H1 (cell line): ENCODE results near the gene PDE8A. TPM values are rescaled to one million over a fixed set of nuclear protein-coding genes. Genes with fewer than 3 reads are reported as not detected.

Experiments
- CTCF ChIA-PET: fragments of 300-600 bp; sonication (Branson Sonifier 250); formaldehyde crosslinking; loops from one replicate; lab custom pipeline; 2021; ENCODE audit not compliant: partially characterized antibody; lab: Charles Lee
- POLR2A ChIA-PET: fragments of 300-600 bp; sonication (Branson Sonifier 250); formaldehyde crosslinking; loops from one replicate; lab custom pipeline; 2021; ENCODE audit warnings: inconsistent platforms; ENCODE audit not compliant: partially characterized antibody; lab: Charles Lee
- DNase-seq, 2 experiments: peaks; one replicate each; pipeline versions ENCODE4 v3.0.0 to v3.0.0-alpha.2; 2010 to 2022; ENCODE audit warnings: low spot score in 2 of 2, low read depth in 1 of 2, mixed read lengths in 1 of 2
- FAIRE-seq: peaks from 2 replicates; lab custom pipeline; 2011; peaks lifted over from hg19 to GRCh38; lab: Jason Lieb, UNC
- H2AFZ ChIP-seq: 2 replicates; pipeline ENCODE4 v1.8.1; 2012; ENCODE audit warnings: low read length, inconsistent platforms
- H2AK5ac ChIP-seq: 2 replicates; pipeline ENCODE4 v1.6.1; 2013; ENCODE audit warnings: low read depth, low read length
- H2BK120ac ChIP-seq: replicated peaks from 2 replicates; pipeline ENCODE3; 2013; ENCODE audit warnings: low read depth, low read length, inconsistent platforms
- H2BK12ac ChIP-seq: 2 replicates; pipeline ENCODE4 v1.6.1; 2013; ENCODE audit warnings: low read depth, low read length
- H2BK15ac ChIP-seq: 2 replicates; pipeline ENCODE4 v1.6.1; 2013; ENCODE audit warnings: low read length
- H2BK20ac ChIP-seq: 2 replicates; pipeline ENCODE4 v1.6.1; 2013; ENCODE audit warnings: low read length
- H2BK5ac ChIP-seq: 2 replicates; pipeline ENCODE4 v1.6.1; 2013; ENCODE audit warnings: low read depth, low read length
- H3K14ac ChIP-seq: 2 replicates; pipeline ENCODE4 v1.6.1; 2013; ENCODE audit warnings: inconsistent platforms; ENCODE audit not compliant: insufficient read length
- H3K18ac ChIP-seq: 2 replicates; pipeline ENCODE4 v1.6.1; 2013; ENCODE audit warnings: low read length; ENCODE audit errors: extremely low read depth
- H3K23ac ChIP-seq: 2 replicates; pipeline ENCODE4 v1.6.1; 2013; ENCODE audit warnings: inconsistent platforms; ENCODE audit not compliant: insufficient read length
- H3K23me2 ChIP-seq: 2 replicates; pipeline ENCODE4 v1.6.1; 2013; ENCODE audit warnings: low read depth, low read length
- H3K27ac ChIP-seq: 2 replicates; pipeline ENCODE4 v1.6.1; 2011; ENCODE audit warnings: low read depth, low read length, inconsistent platforms
- H3K27me3 ChIP-seq, 4 experiments: replicated peaks in 1 of 4; 1 replicate in 1 of 4; 2 replicates in 3 of 4; pipeline versions ENCODE4 v1.6.1 to v1.8.1; 2011 to 2013; ENCODE audit warnings: low read length in 3 of 4, mild to moderate bottlenecking in 3 of 4, inconsistent platforms in 2 of 4, mixed read lengths in 2 of 4, moderate library complexity in 1 of 4; ENCODE audit not compliant: control insufficient read depth in 3 of 4, insufficient read depth in 3 of 4; ENCODE audit errors: extremely low read depth in 1 of 4
- H3K36me3 ChIP-seq, 4 experiments: 2 replicates each; pipeline versions ENCODE4 v1.6.1 to v1.8.1; 2011 to 2013; ENCODE audit warnings: mild to moderate bottlenecking in 4 of 4, low read length in 3 of 4, moderate library complexity in 2 of 4, control low read depth in 1 of 4, inconsistent platforms in 1 of 4; ENCODE audit not compliant: insufficient read depth in 4 of 4, control insufficient read depth in 2 of 4
- H3K4ac ChIP-seq: replicated peaks from 2 replicates; pipeline ENCODE3; 2013; ENCODE audit warnings: low read length, low read depth, mixed read lengths, inconsistent platforms; ENCODE audit not compliant: insufficient read length
- H3K4me1 ChIP-seq, 4 experiments: replicated peaks in 1 of 4; 1 replicate in 1 of 4; 2 replicates in 3 of 4; pipeline versions ENCODE4 v1.6.1 to v1.8.1; 2011 to 2013; ENCODE audit warnings: low read length in 3 of 4, inconsistent platforms in 2 of 4, mixed read lengths in 1 of 4; ENCODE audit not compliant: insufficient read depth in 4 of 4, control insufficient read depth in 3 of 4
- H3K4me2 ChIP-seq, 2 experiments: 2 replicates each; pipeline versions ENCODE4 v1.6.1 to v1.8.1; 2011 to 2013; ENCODE audit warnings: low read depth in 2 of 2, low read length in 2 of 2, control low read depth in 1 of 2, inconsistent platforms in 1 of 2, mild to moderate bottlenecking in 1 of 2; ENCODE audit not compliant: insufficient read depth in 1 of 2
- H3K4me3 ChIP-seq, 4 experiments: fragments of 200-600, 300-600 bp in 1 of 4; sonication (generic), shearing (Covaris generic), sonication (Bioruptor Twin) in 1 of 4; 2 replicates each; pipeline versions ENCODE4 v1.5.1 to v1.8.1; 2011 to 2016; ENCODE audit warnings: low read length in 4 of 4, low read depth in 3 of 4, control low read depth in 2 of 4, inconsistent platforms in 2 of 4, mild to moderate bottlenecking in 2 of 4, mixed read lengths in 1 of 4, moderate library complexity in 1 of 4; ENCODE audit not compliant: insufficient read depth in 2 of 4; ENCODE audit errors: extremely low read depth in 1 of 4
- H3K56ac ChIP-seq: replicated peaks from 2 replicates; pipeline ENCODE3; 2013; ENCODE audit warnings: low read depth, mild to moderate bottlenecking, mixed read lengths, low read length, inconsistent platforms; ENCODE audit not compliant: insufficient read length
- H3K79me1 ChIP-seq: 2 replicates; pipeline ENCODE4 v1.6.1; 2013; ENCODE audit warnings: low read depth, low read length, control low read depth
- H3K79me2 ChIP-seq, 2 experiments: 2 replicates each; pipeline versions ENCODE4 v1.6.1 to v1.8.1; 2012 to 2013; ENCODE audit warnings: low read length in 2 of 2, mild to moderate bottlenecking in 2 of 2, inconsistent platforms in 1 of 2; ENCODE audit not compliant: insufficient read depth in 2 of 2, control insufficient read depth in 1 of 2
- H3K9ac ChIP-seq, 4 experiments: replicated peaks in 1 of 4; 1 replicate in 1 of 4; 2 replicates in 3 of 4; pipeline versions ENCODE4 v1.6.1 to v1.8.1; 2011 to 2013; ENCODE audit warnings: low read depth in 3 of 4, low read length in 3 of 4, control low read depth in 2 of 4, mild to moderate bottlenecking in 2 of 4, moderate library complexity in 2 of 4, inconsistent platforms in 1 of 4; ENCODE audit errors: extremely low read depth in 1 of 4
- H3K9me3 ChIP-seq, 2 experiments: 2 replicates each; pipeline versions ENCODE4 v1.6.1 to v1.8.1; 2012 to 2013; ENCODE audit warnings: mild to moderate bottlenecking in 2 of 2, moderate library complexity in 2 of 2, control low read depth in 1 of 2, inconsistent platforms in 1 of 2, low read depth in 1 of 2, low read length in 1 of 2, mixed read lengths in 1 of 2; ENCODE audit not compliant: insufficient read depth in 2 of 2
- H4K20me1 ChIP-seq, 2 experiments: replicated peaks in 1 of 2; 2 replicates each; pipeline versions ENCODE3 to v1.8.1; 2011 to 2013; ENCODE audit warnings: inconsistent platforms in 2 of 2, low read length in 2 of 2, mild to moderate bottlenecking in 1 of 2; ENCODE audit not compliant: insufficient read depth in 2 of 2, control insufficient read depth in 1 of 2
- H4K5ac ChIP-seq: 2 replicates; pipeline ENCODE4 v1.6.1; 2013; ENCODE audit warnings: low read length, low read depth, mixed read lengths, inconsistent platforms; ENCODE audit not compliant: insufficient read length
- H4K8ac ChIP-seq: 2 replicates; pipeline ENCODE4 v1.8.0; 2013; ENCODE audit warnings: mild to moderate bottlenecking, moderate library complexity, low read length, inconsistent platforms; ENCODE audit not compliant: insufficient read depth; ENCODE audit errors: extremely low read depth
- H4K91ac ChIP-seq: replicated peaks from 2 replicates; pipeline ENCODE3; 2013; ENCODE audit warnings: low read length, mixed read lengths, inconsistent platforms; ENCODE audit not compliant: insufficient read length
- ATF3 ChIP-seq: IDR thresholded peaks from 2 replicates; pipeline ENCODE4 v1.6.1; 2011; ENCODE audit warnings: low read depth, mild to moderate bottlenecking, low read length; ENCODE audit not compliant: insufficient read depth
- GTF2F1 ChIP-seq: IDR thresholded peaks from 2 replicates; pipeline ENCODE4 v1.6.1; 2012; ENCODE audit warnings: low read depth, low read length, improper control_type of control experiment, borderline replicate concordance
- RBBP5 ChIP-seq: IDR thresholded peaks from 2 replicates; pipeline ENCODE4 v1.7.1; 2012; ENCODE audit warnings: low read depth, mild to moderate bottlenecking, inconsistent platforms, low read length, moderate library complexity, borderline replicate concordance
- RXRA ChIP-seq: IDR thresholded peaks from 2 replicates; pipeline ENCODE4 v1.6.1; 2011; ENCODE audit warnings: low read depth, mild to moderate bottlenecking, low read length, moderate library complexity; ENCODE audit not compliant: insufficient read depth
- SIN3A ChIP-seq, 2 experiments: IDR thresholded peaks in 1 of 2; conservative IDR thresholded peaks in 1 of 2; 2 replicates each; pipeline ENCODE4 v1.6.1; 2011 to 2012; ENCODE audit warnings: low read length in 2 of 2, improper control_type of control experiment in 1 of 2, low read depth in 1 of 2, mild to moderate bottlenecking in 1 of 2
- SRF ChIP-seq: IDR thresholded peaks from 2 replicates; pipeline ENCODE4 v1.6.1; 2011; ENCODE audit warnings: mild to moderate bottlenecking, low read depth, low read length, moderate library complexity
- USF2 ChIP-seq: IDR thresholded peaks from 2 replicates; pipeline ENCODE4 v1.6.1; 2011; ENCODE audit warnings: low read length, improper control_type of control experiment
- ZNF274 ChIP-seq: IDR thresholded peaks from 2 replicates; pipeline ENCODE4 v1.7.0; 2012; ENCODE audit warnings: low read length, borderline replicate concordance; ENCODE audit errors: extremely low read depth
- WGBS, 2 experiments: shearing (Covaris generic) in 1 of 2; methylation state at CpG; one replicate each; pipeline versions ENCODE4 v1.1.6 to v1.1.7; 2013 to 2015; ENCODE audit warnings: low lambda C conversion rate in 2 of 2, mixed read lengths in 2 of 2, inconsistent platforms in 1 of 2, low coverage in 1 of 2, missing lambda C conversion rate in 1 of 2; ENCODE audit not compliant: insufficient replicate concordance in 2 of 2, insufficient coverage in 1 of 2, insufficient read length in 1 of 2; ENCODE audit errors: extremely low coverage in 1 of 2, missing lambda C conversion rate in 1 of 2; 5-methylcytosine and 5-hydroxymethylcytosine counted together
- polyA plus RNA-seq, 7 experiments: library from polyadenylated mRNA; depleted of rRNA in 3 of 7; stranded (reverse) in 5 of 7; unstranded in 2 of 7; fragments of >200 nt in 5 of 7; fragments of 200-250 nt in 2 of 7; gene quantifications; 1 replicate in 5 of 7; 2 replicates in 1 of 7; 4 replicates in 1 of 7; pipeline versions ENCODE4 v1.2.1 to v1.2.3, GENCODE V29; 2011 to 2013; ENCODE audit warnings: missing spikeins in 2 of 7, mixed read lengths in 2 of 7
- total RNA-seq: library from RNA; stranded (reverse); fragmentation: NEBNext Ultra II Directional; extraction: Animal tissue kit (Norgen Biotek cat#: 25700); gene quantifications from 2 replicates; pipeline ENCODE4 v1.2.1, GENCODE V29; 2021

The PDE8A gene
- total and polyA plus RNA-seq, 2 of the 8 experiments (the other 6 are each of a cell fraction or from before 2014, with no cell fraction given): 6.9 to 7.8 TPM

GRCh38 chr15:84973492-84974460, 7.9 kb upstream of the PDE8A start:
- FAIRE-seq (no peak), DNase-seq (no peak)
- H3K9me3 ChIP-seq: no peaks in the 10 kb centered on the region
- H3K79me1 ChIP-seq: no peaks in the 10 kb centered on the region
- POLR2A ChIA-PET: no interaction called here
- no peak overlapping the region for H2AFZ ChIP-seq
- H2BK12ac ChIP-seq: 0 out of 2 replicates have a peak overlapping the region, but pooled peaks have one; percentile 12
- no peaks in the 10 kb centered on the region for H3K79me2 ChIP-seq
- no peak overlapping the region for H4K8ac ChIP-seq
- no peak overlapping the region for H4K91ac ChIP-seq
- no peaks in the 10 kb centered on the region for H4K20me1 ChIP-seq
- H3K9ac ChIP-seq: no peak overlapping the region
- H3K4me1 ChIP-seq: peaks cover 4 to 11% (median 4%) of the 10 kb centered on the region in 4 experiments
- no peak overlapping the region for H3K23ac ChIP-seq
- H2BK20ac ChIP-seq: no peak overlapping the region
- no peak overlapping the region for H3K4ac ChIP-seq
- CTCF ChIA-PET: interaction anchor here (1.1 to 1.2 kb wide), 3 partner anchors 18 to 73 kb away, joined by 3 to 4 read pairs (median 4); no protein-coding TSS in a partner anchor
- H3K27ac ChIP-seq: no peak overlapping the region
- WGBS, 2 experiments: 91% methylated on average over 16 of the region's 16 CpGs; no CpG with 5 or more reads in 1 of the 2 experiments
- H2BK5ac ChIP-seq: no peak overlapping the region
- H2BK15ac ChIP-seq: no peak overlapping the region
- no peaks in the 10 kb centered on the region for H3K36me3 ChIP-seq
- H3K14ac ChIP-seq: no peak overlapping the region
- no peak overlapping the region for H4K5ac ChIP-seq
- no peak overlapping the region for H2AK5ac ChIP-seq
- no peak overlapping the region for H3K18ac ChIP-seq
- H2BK120ac ChIP-seq: no peak overlapping the region
- no peak overlapping the region for H3K4me2 ChIP-seq
- H3K4me3 ChIP-seq: no peak overlapping the region
- H3K56ac ChIP-seq: no peak overlapping the region
- H3K23me2 ChIP-seq: no peaks in the 10 kb centered on the region
- H3K27me3 ChIP-seq: peaks cover 0 to 10% (median 5%) of the 10 kb centered on the region in 4 experiments; a peak in 6 of 7 replicates
- TF ChIP-seq GTF2F1 (no peak), SIN3A (conservative IDR thresholded peaks at IDR 0.05 in 1 of 2, IDR thresholded peaks at IDR 0.05 in 1 of 2; ENCODE audit: low read depth in 1 of 2, low read length in 2 of 2) (no peak), SRF (no peak), ATF3 (no peak), RBBP5 (no peak), USF2 (no peak), RXRA (no peak), ZNF274 (no peak)
